Dermis blood vessel endothelial cell (primary cell): ENCODE results near the gene PCDHGA1. TPM values are rescaled to one million over a fixed set of nuclear protein-coding genes. Genes with fewer than 3 reads are reported as not detected.
"Not testable (repeated sequence)": the region's sequence is repeated elsewhere in the genome, so short reads cannot be mapped to it uniquely, and the experiment has no call there.

Experiments used
- DNase-seq: peaks from one replicate; pipeline ENCODE4 v3.0.0; 2010
- total RNA-seq: library from RNA; depleted of rRNA; stranded (reverse); fragments of >200 nt; gene quantifications from 2 replicates; pipeline ENCODE4 v1.2.3, GENCODE V29; 2014

The PCDHGA1 gene
- 0.33 and 0.34 TPM in 2 replicates for total RNA-seq

GRCh38 chr5:141330299-141331080 lies at the start of gene PCDHGA1:
TSS of gene PCDHGA1 (plus strand) at chr5:141330514.
- peak; percentile 75 for DNase-seq

- no peak for DNase-seq
These were observed 31.9 kb upstream of the PCDHGA1 start for GRCh38 chr5:141298376-141298775.

- DNase-seq = no peak
These were observed 26.6 kb upstream of the PCDHGA1 start, which contains the start of gene SLC25A2 for GRCh38 chr5:141303756-141304155. TSS of gene SLC25A2 (minus strand) at chr5:141304049. CDS start at chr5:141303865, 184 bp downstream.

- DNase-seq = no peak
These were observed 23.7 kb upstream of the PCDHGA1 start for GRCh38 chr5:141306630-141307029.

GRCh38 chr5:141313711-141314110 lies 16.6 kb upstream of the PCDHGA1 start:
- DNase-seq = no peak

- not testable (repeated sequence) for DNase-seq
These were observed 13.4 kb upstream of the PCDHGA1 start for GRCh38 chr5:141316963-141317362.

- no peak for DNase-seq
These were observed 11.1 kb upstream of the PCDHGA1 start for GRCh38 chr5:141319202-141319601.

- no peak for DNase-seq
These were observed 10.6 kb upstream of the PCDHGA1 start for GRCh38 chr5:141319699-141320098.

GRCh38 chr5:141320225-141321169 lies 9.8 kb upstream of the PCDHGA1 start, which contains the start of gene TAF7:
TSS of gene TAF7 (minus strand) at chr5:141320784. CDS start at chr5:141320044, 740 bp downstream.
- peak; percentile 98 for DNase-seq

- DNase-seq = no peak
These were observed 8.1 kb upstream of the PCDHGA1 start for GRCh38 chr5:141322261-141322660.

GRCh38 chr5:141326088-141326854 lies 4.0 kb upstream of the PCDHGA1 start:
- DNase-seq = peak; percentile 86

- DNase-seq = no peak
These were observed 2.1 kb upstream of the PCDHGA1 start for GRCh38 chr5:141328231-141328630.

GRCh38 chr5:141332571-141332970 lies 2.3 kb downstream of the PCDHGA1 start:
- DNase-seq = not testable (repeated sequence)

- DNase-seq = peak; percentile 72
These were observed 8.4 kb downstream of the PCDHGA1 start, which contains the start of gene PCDHGA2 for GRCh38 chr5:141338538-141339306. TSS of gene PCDHGA2 (plus strand) at chr5:141338760.

- DNase-seq = not testable (repeated sequence)
These were observed 10.6 kb downstream of the PCDHGA1 start for GRCh38 chr5:141340781-141341354.

- no peak for DNase-seq
These were observed 12.5 kb downstream of the PCDHGA1 start for GRCh38 chr5:141342773-141343172.

- peak; percentile 78 for DNase-seq
These were observed 13.1 kb downstream of the PCDHGA1 start, which contains the start of gene PCDHGA3 for GRCh38 chr5:141343242-141343952. TSS of gene PCDHGA3 (plus strand) at chr5:141343829. CDS start at chr5:141344034, 205 bp downstream.

GRCh38 chr5:141343953-141344463 lies 13.7 kb downstream of the PCDHGA1 start:
- DNase-seq = no peak

- no peak for DNase-seq
These were observed 15.0 kb downstream of the PCDHGA1 start for GRCh38 chr5:141345327-141345726.

- DNase-seq = not testable (repeated sequence)
These were observed 15.7 kb downstream of the PCDHGA1 start for GRCh38 chr5:141346017-141346416.
